ENCODE data around the gene WDR1.

GRCh38 chr4:10078481-10079233 lies 37.9 kb downstream of the WDR1 start:
- TF ChIP-seq POLR2AphosphoS5 (IDR thresholded peaks at IDR 0.05; ENCODE audit: borderline replicate concordance, low read depth, low read length) (no peak), EZH2 (IDR thresholded peaks at IDR 0.05) (no peak), FOXP2 (optimal IDR thresholded peaks at IDR 0.05; ENCODE audit: control extremely low read depth, extremely low read length, insufficient read depth) (no peak)
